GM18870 (cell line): ENCODE data around the gene IL15RA.

Experiments
- ATAC-seq: cut with Tn5 transposase; IDR thresholded peaks from one replicate; pipeline ENCODE4 v1.9.1; 2021; ENCODE audit warnings: moderate library complexity; ENCODE audit not compliant: unreplicated experiment

IL15RA gene, protein sequence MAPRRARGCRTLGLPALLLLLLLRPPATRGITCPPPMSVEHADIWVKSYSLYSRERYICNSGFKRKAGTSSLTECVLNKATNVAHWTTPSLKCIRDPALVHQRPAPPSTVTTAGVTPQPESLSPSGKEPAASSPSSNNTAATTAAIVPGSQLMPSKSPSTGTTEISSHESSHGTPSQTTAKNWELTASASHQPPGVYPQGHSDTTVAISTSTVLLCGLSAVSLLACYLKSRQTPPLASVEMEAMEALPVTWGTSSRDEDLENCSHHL

DNA sequence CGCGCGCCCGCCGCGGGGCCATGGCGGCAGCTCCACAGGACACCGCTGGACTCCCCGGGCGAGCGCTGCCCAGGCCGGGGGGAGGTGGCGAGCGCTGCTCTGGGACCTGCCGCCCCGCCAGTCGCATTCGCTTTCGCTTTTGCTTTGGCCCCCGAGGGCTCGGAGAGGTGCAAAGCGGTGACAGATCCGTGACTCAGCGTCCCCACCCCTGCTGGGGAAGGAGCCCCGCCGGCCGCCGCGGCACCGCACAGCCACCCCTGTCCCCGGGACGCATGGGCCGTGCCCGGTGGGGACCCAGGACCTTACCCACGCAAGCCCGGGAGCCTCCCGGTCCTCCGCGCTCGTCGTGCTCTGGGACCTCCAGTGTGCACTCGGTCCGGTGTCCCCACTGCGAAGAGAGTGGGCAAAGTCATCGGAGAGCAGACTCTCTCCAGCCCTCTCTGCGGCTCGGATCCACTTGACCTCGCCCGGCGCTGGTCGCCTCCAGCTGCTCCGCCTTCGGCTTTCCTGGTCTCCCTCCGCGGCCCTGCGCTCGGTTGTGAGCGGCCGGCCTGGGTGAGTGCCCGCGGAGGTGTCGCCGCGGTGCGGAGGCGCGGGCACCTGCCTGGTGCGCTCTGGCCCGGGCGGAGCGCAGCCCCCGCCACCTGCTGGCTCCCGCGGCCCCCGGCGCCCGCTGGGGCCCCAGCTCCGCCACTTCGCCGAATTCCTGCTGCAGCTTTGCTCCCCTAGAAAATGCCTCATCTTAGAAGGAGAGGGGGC lies at the start of gene IL15RA:
TSS of gene IL15RA (minus strand) at position 73 of the 759 bp plus-strand sequence. CDS start at position 22, 51 bp downstream.
- ATAC-seq: peak; percentile 39

DNA sequence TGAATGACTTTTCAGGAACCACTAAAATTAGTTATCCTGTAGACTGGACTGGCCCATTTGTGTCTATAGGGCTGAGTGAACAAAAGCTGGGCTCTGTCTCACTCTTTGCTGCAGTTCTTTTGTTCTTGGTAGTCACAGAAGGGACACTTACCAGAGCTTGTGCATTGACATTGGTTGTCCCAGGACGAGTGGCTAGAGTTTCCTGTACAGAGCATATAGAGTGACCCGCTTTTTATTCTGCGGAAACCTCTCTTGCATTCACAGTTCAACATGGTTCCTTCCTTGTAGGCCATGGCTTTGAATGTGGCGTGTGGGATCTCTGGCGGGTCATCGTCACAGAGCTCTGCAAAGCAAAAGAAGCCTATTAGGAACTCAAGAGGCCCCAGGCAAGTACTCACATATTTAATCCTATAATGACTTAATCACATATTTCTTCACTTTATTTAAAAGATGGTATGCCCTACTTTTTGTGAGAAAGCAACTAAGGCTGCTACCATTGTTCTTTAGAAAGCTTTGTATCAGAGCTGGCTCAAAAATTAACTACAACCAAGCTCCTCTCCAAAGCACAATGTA lies 48.4 kb upstream of the IL15RA start:
- ATAC-seq: no peak

DNA sequence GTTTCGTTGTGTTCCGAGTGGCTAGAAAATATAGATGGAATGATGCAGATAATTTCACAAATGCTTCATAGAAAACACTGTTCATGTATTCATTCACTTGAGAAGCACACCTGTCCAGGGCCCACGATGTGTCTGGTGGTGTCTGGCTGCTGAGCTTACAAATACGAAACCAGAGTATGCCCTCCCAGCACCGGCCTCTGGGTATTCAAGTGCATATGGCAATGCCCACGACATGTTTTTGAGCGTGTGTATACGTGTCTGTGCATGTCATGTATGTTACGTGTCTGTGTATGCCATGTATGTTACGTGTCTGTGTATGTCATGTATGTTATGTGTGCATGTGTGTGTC lies 47.0 kb upstream of the IL15RA start:
- no peak for ATAC-seq

DNA sequence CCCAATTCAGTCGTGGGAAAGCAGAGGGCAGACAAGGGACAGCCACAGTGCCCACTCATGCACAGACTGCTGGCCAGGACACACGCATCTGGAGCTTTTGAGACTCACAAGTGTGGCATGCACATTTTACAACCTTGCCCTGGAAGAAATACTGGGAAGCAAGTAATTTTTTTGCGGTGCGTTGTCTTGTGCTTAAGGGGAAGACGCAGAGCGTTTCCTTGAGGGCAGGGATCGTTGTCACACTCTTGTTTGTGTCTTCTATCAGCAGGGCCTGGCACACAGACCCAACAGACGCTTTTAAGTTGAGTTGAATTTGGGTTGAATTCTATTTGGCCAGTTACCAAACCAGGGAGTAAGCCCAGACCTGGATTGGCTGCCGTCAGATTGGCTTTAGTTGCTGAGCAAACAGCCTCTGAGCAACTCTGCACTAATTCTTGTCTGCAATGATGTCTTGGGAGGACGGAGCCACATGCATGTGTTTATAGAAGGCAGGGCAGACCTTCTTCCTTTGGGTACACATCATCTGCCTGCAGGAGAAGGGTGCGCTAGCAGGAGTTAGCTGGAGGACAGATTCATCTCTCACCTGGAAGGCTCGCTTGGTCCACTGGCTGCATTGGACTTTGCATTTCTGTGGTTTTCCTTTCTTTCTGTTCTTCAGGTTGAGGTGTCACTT lies 46.5 kb upstream of the IL15RA start:
- ATAC-seq: no peak

DNA sequence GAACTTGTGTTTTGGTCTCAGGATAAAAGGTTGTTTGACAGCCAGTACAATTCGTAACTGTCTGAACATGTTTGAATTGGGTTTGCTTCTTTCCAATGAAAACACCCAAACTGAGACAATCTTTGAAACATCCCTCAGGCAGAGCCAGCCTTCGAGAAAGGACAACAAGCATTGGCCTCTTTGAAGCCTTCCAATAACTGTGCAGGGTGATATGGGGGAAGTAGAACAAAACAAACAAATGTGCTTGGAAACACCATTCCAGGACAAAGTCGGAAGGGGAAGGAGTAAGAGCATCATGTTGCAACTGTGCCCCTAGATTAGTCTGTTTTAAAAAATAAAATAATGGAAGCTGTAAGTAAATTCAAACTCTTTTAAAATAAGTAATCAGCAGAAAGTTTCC lies 45.3 kb upstream of the IL15RA start:
- ATAC-seq: no peak

DNA sequence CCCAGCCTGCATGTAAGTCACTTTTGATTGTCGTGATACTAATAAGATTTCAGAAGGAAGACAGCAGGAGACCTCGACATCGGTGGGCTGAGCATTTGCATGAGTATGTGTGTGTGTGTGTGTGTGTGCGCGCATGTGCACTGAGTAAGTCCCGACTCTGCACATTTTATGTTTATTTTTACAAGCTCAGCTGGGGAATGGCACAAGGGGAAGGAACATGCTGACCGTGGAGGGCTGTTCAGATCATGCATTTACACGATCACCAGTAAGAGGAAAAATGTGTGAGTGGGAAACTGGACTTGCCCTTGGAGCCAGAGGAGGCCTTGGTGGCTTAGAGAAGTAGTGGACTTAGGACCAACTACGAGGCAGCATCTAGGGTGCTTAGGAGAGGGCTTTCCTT lies 43.5 kb upstream of the IL15RA start:
- ATAC-seq: no peak

DNA sequence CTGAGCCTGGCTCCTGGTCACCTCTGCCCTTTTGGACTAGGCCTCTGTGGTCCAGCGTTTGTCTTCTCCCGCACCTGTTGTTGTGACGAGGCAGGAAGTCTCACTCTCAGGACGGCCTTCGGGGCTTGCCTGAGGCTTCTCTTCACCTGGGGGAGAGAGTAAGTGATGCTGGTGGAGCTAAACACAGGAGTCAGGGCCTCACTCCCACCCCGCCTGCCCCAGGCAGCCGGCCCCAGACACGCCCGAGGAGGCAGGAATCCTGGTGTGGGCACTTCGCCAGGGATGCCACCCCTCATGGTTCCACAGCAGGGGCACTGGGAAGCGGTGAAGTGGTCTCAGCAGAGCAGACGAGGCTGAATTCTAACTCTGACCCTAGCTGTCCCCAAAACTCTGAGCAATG lies 42.5 kb upstream of the IL15RA start:
- no peak for ATAC-seq

DNA sequence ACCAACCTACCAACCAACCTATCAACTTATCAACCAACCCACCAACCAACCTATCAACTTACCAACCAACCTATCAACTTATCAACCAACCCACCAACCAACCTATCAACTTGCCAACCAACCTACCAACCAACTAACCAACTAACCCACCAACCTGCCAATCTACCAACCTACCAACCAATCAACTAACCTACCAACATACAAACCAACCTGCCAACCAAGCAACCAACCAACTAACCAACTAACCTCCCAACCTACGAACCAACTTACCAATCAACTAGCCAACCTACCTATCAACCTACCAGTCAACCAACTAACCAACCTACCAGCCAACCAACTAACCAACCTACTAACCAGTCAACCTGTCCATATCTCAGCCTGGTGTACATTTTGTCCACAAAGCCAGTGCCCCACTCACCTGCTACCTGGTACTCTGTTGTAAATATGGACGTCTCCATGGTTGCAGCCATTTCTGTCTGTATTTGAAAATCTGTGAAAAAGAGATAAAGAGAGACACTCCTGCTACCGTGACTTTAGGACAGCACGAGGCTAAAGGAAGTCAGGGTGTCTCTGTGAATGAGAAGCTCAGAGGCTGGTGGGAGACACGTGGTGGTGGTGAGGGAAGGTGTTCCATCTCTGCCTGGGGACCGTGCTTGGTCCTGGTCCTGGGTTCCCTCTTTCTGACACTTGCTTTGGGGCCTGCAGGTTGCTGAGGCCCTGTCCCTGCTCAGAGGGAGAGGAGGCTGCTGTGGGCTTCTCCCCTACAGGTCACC lies 41.9 kb upstream of the IL15RA start:
- no peak for ATAC-seq

DNA sequence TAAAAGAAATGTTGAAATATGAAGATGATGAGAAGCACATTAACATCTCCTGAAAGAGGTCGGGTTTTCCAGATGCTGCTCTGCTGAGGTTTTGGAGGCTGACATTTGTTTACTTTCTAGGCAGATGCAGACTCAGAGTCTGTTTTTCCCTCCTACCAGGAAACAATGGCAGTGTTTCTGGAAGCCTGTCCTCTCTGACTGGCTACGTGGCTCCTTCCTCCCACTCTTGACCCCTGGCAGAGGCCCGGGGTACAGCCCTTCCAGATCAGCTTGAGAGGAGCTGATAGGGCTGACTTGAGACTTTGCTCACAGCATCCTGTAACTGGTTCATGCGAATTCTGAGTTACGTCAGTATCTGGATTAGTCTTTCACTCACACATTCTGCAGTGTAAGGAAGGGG lies 41.1 kb upstream of the IL15RA start:
- ATAC-seq: no peak

DNA sequence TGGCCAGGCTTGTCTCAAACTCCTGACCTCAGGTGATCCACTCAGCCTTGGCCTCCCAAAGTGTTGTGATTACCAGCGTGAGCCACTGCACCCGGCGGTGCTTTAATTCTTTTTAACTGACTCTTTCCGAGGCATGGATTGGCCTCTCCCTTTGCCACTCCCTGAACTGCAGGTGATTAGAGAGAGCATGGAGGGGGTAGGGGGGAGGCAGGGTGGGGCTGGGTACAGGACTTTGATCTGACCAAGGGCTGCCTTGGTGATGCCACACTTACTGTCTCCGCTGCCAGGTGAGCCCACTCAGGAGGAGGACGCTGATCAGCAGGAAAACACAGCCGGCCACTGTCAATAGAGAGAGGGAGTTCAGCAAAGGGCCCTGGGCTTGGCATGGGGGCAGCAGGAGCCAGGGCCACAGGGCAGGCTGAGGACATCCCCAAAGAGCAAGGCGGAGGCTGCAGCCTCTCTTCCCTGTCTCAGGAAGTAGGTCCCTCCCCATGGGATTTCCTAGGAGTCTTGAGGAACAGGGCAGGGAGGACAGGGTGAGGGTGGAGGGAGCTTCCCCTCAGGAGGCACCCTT lies 40.5 kb upstream of the IL15RA start:
- ATAC-seq: no peak

DNA sequence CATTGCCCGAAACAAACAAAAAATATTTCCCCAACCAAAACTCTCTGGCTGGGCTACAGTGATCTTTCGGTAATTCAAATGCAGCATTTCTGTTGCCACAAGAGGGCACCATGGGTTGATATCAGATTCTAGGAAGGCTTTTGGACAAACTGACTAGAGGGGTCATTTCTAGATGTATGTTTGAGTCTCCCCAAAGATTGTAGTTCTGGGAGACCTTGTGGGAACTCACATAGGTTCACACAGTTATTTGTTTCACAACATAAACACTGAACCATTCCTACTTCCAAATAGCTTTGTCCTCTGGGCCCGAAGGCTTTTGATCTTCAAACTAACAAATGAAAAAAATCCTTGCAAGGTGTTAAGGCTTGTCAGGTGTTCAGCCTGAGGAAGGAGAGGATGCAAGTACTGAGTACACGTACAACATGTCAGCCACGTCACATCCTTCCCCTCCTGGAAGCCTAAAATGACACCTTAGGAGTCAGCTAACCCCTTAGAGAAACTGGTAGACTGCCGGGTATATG lies 37.0 kb upstream of the IL15RA start:
- ATAC-seq: no peak

DNA sequence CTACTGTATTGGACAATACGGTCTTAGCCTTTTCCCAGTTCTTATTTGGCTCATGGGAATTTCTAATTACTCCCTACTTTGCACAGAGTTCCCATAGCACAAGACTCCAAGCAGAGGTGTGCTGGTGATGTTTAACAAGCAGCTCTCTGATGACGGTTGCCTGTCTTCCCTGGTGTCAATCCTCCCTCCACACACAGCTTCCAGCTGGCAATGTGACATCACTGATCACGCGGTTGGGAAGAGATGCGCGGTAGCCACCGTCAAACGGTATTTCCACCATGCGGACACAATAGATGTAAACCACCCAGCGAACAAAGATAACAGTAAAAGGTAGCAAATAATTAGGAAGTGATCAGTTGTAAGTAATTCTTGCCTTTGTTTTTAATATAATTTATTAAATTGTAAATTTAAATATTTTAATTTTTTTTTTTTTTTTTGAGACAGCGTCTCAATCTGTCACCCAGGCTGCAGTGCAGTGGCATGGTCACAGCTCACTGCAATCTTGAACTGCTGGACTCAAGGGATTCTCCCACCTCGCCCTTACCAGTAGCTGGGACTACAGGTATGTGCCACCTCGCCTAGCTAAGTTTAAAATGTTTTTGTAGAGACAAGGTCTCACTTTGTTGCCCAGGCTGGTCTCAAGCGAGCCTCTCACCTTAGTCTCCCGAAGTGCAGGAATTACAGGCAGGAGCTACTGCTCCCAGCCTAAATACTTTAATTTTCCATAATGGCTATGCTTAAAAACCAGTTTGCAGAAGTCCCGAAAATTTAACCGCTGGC lies 36.3 kb upstream of the IL15RA start:
- no peak for ATAC-seq

DNA sequence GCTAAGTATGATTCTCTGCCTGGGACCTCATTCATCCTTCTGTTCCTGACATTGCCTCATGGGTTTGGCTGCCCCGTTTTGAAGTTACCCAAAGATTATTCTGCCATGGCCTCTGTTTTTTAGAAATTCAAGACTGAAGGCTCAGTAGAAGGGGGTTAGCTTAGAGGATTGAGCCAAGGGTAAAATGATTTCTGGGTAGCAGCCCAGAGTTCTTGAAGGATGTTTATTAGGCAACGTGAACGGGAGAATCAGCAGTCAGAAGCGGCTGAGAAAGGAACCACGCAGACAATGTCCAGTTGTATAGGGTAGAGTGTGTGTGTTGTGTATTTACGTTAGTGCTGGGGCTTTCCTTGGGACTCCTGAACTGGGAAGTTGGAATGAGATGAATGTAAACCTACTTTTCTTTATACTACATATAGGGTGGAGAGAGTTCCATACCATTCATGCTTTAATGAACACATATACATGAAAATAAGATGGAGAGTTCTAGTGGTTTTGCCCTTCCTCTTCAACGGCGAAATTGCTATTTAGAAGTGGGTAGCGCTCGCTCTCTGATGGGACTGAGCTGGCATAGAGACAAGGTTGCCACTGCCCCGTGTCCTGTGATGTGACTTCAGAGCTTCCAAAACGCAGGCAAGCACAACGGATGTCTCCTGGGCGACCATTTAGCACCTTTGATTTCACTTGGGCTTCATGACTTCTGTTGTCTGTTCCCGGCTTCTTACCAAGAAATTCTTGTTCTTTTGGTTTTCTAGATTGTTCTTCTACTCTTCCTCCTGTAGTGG lies 35.0 kb upstream of the IL15RA start:
- no peak for ATAC-seq

DNA sequence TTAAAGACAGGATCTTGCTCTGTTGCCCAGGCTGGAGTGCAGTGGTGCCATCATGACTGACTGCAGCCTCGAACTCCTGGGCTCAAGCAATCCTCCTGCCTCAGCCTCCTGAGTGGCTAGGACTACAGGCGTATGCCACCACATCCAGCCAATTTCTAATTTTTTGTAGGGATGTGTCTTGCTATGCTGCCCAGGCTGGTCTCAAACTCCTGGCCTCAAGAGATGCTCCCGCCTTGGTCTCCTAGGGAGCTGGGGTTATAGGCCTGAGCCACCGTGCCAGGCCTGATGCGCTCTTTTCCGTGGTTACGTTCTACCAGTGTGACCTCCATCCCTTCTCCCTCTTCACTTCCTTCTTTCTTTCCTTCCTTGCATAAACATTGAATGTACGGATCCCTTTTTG lies 34.2 kb upstream of the IL15RA start:
- no peak for ATAC-seq

DNA sequence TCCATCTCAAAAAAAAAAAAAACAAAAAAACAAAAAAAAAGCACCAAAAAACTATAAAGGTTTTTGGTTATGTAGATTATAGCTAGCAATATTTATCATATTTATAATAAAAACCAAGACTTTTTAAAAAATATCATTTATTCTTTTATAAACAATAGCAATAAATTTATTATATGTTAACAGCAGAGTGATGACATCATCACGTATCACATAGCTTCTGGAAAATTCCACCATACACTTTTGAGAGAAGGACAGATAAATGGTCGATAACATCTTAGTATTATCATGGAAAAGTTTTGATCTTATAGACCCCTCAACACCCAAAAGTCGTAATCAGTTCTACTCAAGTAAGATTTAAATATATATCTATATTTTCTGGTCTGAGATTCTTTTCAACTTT lies 33.2 kb upstream of the IL15RA start:
- ATAC-seq: no peak

DNA sequence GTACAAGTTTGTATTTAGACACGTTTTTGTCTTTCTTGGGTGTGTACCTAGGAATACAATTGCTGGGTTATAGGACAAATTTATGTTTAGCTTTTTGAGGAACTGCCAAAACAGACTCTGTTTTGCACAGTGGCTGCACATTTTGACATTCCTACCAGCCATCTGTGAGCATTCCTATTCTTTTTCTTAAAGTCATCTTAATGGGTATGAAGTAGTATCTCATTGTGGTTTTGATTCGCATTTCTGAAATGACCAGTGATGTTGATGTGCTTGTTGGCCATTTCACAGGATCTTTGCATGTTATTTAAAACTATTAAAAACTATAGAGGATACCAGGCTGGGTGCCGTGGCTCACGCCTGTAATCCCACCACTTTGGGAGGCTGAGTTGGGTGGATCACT lies 32.6 kb upstream of the IL15RA start:
- ATAC-seq: no peak

DNA sequence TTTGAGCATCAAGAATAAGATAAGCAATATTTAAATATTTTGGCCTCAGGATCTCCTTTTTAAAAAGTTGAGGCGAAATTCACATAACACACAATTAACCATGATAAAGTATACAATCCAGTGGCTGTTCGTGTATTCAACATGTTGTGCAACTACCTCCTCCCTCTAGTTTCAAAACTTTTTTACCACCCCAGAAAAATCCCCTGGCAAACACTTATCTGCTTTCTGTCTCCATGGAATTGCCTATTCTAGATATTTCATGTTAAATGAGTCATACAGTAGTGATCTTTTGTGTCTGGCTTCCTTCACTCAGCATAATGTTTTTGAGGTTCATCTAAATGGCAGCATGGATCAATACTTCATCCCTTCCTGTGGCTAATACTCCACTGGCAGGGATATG lies 31.8 kb upstream of the IL15RA start:
- no peak for ATAC-seq

DNA sequence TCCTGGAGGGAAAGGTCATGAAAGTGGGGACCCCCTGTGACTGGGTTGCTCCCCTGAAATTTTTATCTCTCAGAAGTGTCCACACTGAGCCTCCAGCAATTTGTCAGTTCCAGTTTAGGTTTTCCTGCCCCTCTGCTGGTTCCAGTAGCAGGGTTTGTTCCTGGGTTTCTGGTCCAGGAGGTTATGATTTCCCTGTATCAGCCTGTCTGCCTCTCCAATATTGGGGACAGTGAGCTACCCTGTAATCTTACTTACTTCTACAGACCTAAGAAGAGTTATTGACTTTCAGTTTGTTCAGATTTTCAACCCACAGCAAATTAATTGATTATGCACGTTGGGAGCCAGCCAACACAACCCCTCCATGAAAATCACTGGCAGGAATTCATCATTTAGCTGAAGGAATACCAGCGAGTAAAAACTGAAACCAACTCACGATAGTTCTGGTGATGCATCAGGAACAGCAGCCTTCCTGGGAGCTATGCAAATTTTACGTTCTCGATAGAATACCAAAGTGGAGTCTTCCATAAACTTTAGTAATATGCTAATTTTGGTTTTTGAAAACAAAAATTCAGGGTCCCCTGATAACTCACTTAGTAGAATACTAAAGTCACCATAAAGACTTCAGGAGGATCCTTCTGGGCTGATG lies 31.3 kb upstream of the IL15RA start:
- ATAC-seq: no peak
